K562 (cell line): ENCODE results near the gene LAMA4. TPM values are rescaled to one million over a fixed set of nuclear protein-coding genes. Genes with fewer than 3 reads are reported as not detected.

ENCODE experiments used
- ATAC-seq: fragments of 200-7000 bp; cut with Tn5 transposase; 3 replicates; pipeline ENCODE4 v1.9.1; 2020; ENCODE audit warnings: moderate library complexity
- BruUV-seq: library from RNA; stranded (reverse); fragments of 400-500 nt; replicated peaks from 2 replicates; lab custom pipeline; 2021; lab: Mats Ljungman, UMichigan
- CTCF ChIA-PET: fragments of 300-600 bp; formaldehyde crosslinking; extraction: SDS; loops from one replicate; lab custom pipeline; 2021; ENCODE audit warnings: low intra/inter-chr PET ratio; lab: Yijun Ruan, JAX
- POLR2A ChIA-PET: fragments of 300-600, 350-650 bp; sonication (Branson Sonifier 250); formaldehyde crosslinking; extraction: SDS; loops from one replicate; lab custom pipeline; 2021; ENCODE audit warnings: antibody characterized with exemption, inconsistent platforms; lab: Yijun Ruan, JAX
- DNase-seq, 4 experiments: peaks; one replicate each; pipeline versions ENCODE4 v3.0.0 to v3.0.0-alpha.2; 2011 to 2018; ENCODE audit warnings: low spot score in 3 of 4, mixed read lengths in 3 of 4; ENCODE audit errors: extremely low read depth in 1 of 4
- FAIRE-seq: peaks from 2 replicates; lab custom pipeline; 2011; peaks lifted over from hg19 to GRCh38; lab: Jason Lieb, UNC
- H2AFZ ChIP-seq: 2 replicates; pipeline ENCODE4 v1.6.0; 2011; ENCODE audit warnings: low read depth, low read length, control low read depth, inconsistent platforms
- H3K27ac ChIP-seq: fragments of 200-600 bp; 3 replicates; pipeline ENCODE4 v1.8.0; 2011; ENCODE audit warnings: low read depth, mild to moderate bottlenecking, control low read depth, inconsistent platforms, low read length, moderate library complexity, mixed read lengths; ENCODE audit errors: extremely low read depth
- H3K27me3 ChIP-seq, 2 experiments: fragments of 300-600 bp in 1 of 2; 2 replicates in 1 of 2; 3 replicates in 1 of 2; pipeline versions ENCODE4 v1.6.0 to v1.8.0; 2011; ENCODE audit warnings: inconsistent platforms in 2 of 2, low read length in 2 of 2, mild to moderate bottlenecking in 1 of 2, mixed read lengths in 1 of 2, moderate library complexity in 1 of 2; ENCODE audit not compliant: control insufficient read depth in 2 of 2, insufficient read depth in 2 of 2
- H3K36me3 ChIP-seq: fragments of 300-600 bp; 3 replicates; pipeline ENCODE4 v1.8.0; 2011; ENCODE audit warnings: mild to moderate bottlenecking, low read length, inconsistent platforms; ENCODE audit not compliant: control insufficient read depth, insufficient read depth
- H3K4me1 ChIP-seq, 2 experiments: fragments of 200-600 bp in 1 of 2; replicated peaks in 1 of 2; 2 replicates in 1 of 2; 3 replicates in 1 of 2; pipeline versions ENCODE4 v1.5.1 to v1.8.0; 2011; ENCODE audit warnings: inconsistent platforms in 2 of 2, low read length in 2 of 2, mild to moderate bottlenecking in 1 of 2, mixed read lengths in 1 of 2, moderate library complexity in 1 of 2; ENCODE audit not compliant: control insufficient read depth in 2 of 2, insufficient read depth in 2 of 2
- H3K4me2 ChIP-seq: 2 replicates; pipeline ENCODE4 v1.6.1; 2011; ENCODE audit warnings: low read length, control low read depth, inconsistent platforms, mixed read lengths; ENCODE audit not compliant: insufficient read depth
- H3K4me3 ChIP-seq: fragments of 200-600 bp; sonication (generic), shearing (Covaris generic); 2 replicates; pipeline ENCODE4 v1.5.1; 2016; ENCODE audit warnings: control low read depth, inconsistent platforms
- H3K79me2 ChIP-seq: fragments of 200-600 bp; 3 replicates; pipeline ENCODE4 v1.8.0; 2011; ENCODE audit warnings: low read length, inconsistent platforms; ENCODE audit not compliant: control insufficient read depth, insufficient read depth
- H3K9ac ChIP-seq, 2 experiments: 2 replicates each; pipeline versions ENCODE4 v1.6.0 to v1.6.1; 2011; ENCODE audit warnings: low read depth in 2 of 2, low read length in 2 of 2, control low read depth in 1 of 2, inconsistent platforms in 1 of 2, mild to moderate bottlenecking in 1 of 2, mixed read lengths in 1 of 2; ENCODE audit not compliant: insufficient read depth in 1 of 2
- H3K9me1 ChIP-seq: one replicate; pipeline ENCODE4 v1.6.0; 2011; ENCODE audit warnings: inconsistent platforms, mild to moderate bottlenecking, low read length, moderate library complexity; ENCODE audit not compliant: control insufficient read depth, insufficient read depth
- H3K9me3 ChIP-seq: replicated peaks from 2 replicates; pipeline ENCODE4 v1.5.1; 2011; ENCODE audit warnings: low read depth, low read length, inconsistent platforms; ENCODE audit not compliant: control insufficient read depth, insufficient read depth
- H4K20me1 ChIP-seq: replicated peaks from 2 replicates; pipeline ENCODE4 v1.6.1; 2011; ENCODE audit warnings: low read length, inconsistent platforms, mixed read lengths; ENCODE audit not compliant: control insufficient read depth, insufficient read depth
- DPF2 ChIP-seq: fragments of 450-650 bp; IDR thresholded peaks from 2 replicates; pipeline ENCODE4 v1.6.1; 2016
- FOXA3 ChIP-seq, 2 experiments: fragments of 450-650 bp in 1 of 2; sonication (generic) in 1 of 2; formaldehyde crosslinking; IDR thresholded peaks in 1 of 2; conservative IDR thresholded peaks in 1 of 2; 2 replicates each; pipeline versions ENCODE4 v1.4.0 to v1.8.0; 2020 to 2022; ENCODE audit warnings: mild to moderate bottlenecking in 2 of 2, missing genetic modification reagents in 1 of 2
- NFIX ChIP-seq: fragments of 250-450 bp; sonication (Bioruptor Pico); IDR thresholded peaks from 2 replicates; pipeline ENCODE4 v1.4.0; 2020; ENCODE audit warnings: low read depth, mild to moderate bottlenecking, moderate library complexity
- TRIM28 ChIP-seq: fragments of 450-650 bp; IDR thresholded peaks from 2 replicates; pipeline ENCODE4 v1.6.1; 2017
- WGBS: fragments of 100-300 bp; shearing (Covaris generic); methylation state at CpG from one replicate; pipeline ENCODE4 v1.1.6; 2016; ENCODE audit warnings: low coverage, mixed read lengths; ENCODE audit not compliant: insufficient coverage; ENCODE audit errors: missing lambda C conversion rate; 5-methylcytosine and 5-hydroxymethylcytosine counted together
- in situ Hi-C: fragments of 300-500 bp; cut with MboI; formaldehyde crosslinking; loops from 4 replicates; pipeline ENCODE4 v1.15.0; 2018; ENCODE audit warnings: inconsistent platforms, mixed read lengths
- intact Hi-C: fragments of 100-400 bp; cut with micrococcal nuclease; formaldehyde crosslinking; loops from 2 replicates; pipeline ENCODE4 v1.14.2; 2022
- polyA plus RNA-seq, 8 experiments: library from polyadenylated mRNA; depleted of rRNA in 4 of 8; stranded (reverse) in 5 of 8; unstranded in 3 of 8; fragments of >200 nt; fragmentation: Nextera tagmentation in 2 of 8; fragmentation: Illumina TruSeq in 1 of 8; extraction: Ambion mirVana in 2 of 8; extraction: Trizol in 1 of 8; gene quantifications; 2 replicates each; pipeline versions ENCODE4 v1.2.1 to v1.2.3, GENCODE V29; 2011 to 2014; ENCODE audit warnings: inconsistent platforms in 1 of 8, missing spikeins in 1 of 8
- total RNA-seq, 7 experiments: library from RNA; depleted of rRNA in 6 of 7; stranded (reverse); fragments of >200 nt in 6 of 7; fragmentation: Illumina TruSeq in 2 of 7; extraction: Trizol in 2 of 7; gene quantifications; 2 replicates each; pipeline versions ENCODE4 v1.2.1 to v1.2.3, GENCODE V29; 2011 to 2021; ENCODE audit warnings: low replicate concordance in 1 of 7

LAMA4 gene
- total and polyA plus RNA-seq, 9 of the 15 experiments (the other 6 are each of a cell fraction or from before 2014, with no cell fraction given): 0.05 to 2.9 (median 0.51) TPM

DNA sequence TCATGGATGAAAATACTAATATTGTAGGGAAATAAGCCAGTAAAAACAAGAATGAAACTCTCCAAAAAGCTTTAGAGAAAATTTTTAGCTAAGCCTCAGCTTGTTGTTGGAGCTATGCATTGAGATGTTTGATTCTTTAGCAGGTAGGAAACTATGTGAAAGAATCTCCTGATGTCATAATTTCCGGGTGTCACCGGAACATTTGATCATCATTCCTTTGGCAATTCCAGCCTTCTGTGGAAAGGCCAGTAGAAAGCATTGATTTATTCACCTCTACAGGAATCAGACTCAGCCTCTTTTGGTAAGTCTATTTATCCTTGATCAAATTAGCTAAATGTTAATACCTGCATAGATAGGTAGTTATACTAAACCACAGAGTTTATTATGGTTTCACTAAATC is 157.5 kb downstream of the LAMA4 start (continued):
- no peak for TF ChIP-seq FOXA3 (CRISPR knock-in tag; conservative IDR thresholded peaks at IDR 0.05 in 1 of 2, IDR thresholded peaks at IDR 0.05 in 1 of 2)
- TF ChIP-seq, all 486 proteins: peak for 0

DNA sequence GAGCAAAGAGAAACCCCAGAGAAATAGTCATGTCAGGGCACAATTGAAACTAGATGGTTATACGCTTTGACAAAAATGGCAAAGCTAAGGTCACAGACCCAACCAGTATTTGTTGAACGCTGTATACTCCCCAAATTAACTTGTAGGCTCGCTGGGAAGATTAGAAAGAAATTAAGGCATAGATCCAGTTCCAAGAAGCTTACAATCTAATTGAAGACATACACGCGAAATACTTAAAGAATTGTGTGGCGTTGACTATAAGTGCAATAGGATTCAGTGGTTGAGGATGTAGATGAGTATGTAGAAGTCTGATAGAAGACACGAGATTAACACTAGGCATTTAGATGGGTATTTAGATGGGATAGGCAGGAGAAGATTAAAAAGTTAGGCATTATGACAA is 166.5 kb downstream of the LAMA4 start:
- H3K27me3 ChIP-seq: peaks cover 0 to 2% of the 10 kb centered on the region in 2 experiments; a peak in 2 of 5 replicates
- TF ChIP-seq TRIM28: no peak
- no peak for TF ChIP-seq DPF2
- TF ChIP-seq NFIX (CRISPR knock-in tag): no peak
- intact Hi-C loops: loop anchor here (2.0 to 5.0 kb wide), 2 partner anchors 59 to 75 kb away; no protein-coding TSS in a partner anchor
- FAIRE-seq: no peak
- no peak for ATAC-seq
- no peaks in the 10 kb centered on the region for H3K9me1 ChIP-seq
- H3K27ac ChIP-seq: no peak overlapping the region; the same call in 2 of the 3 replicates
- H3K79me2 ChIP-seq: peaks cover 9% of the 10 kb centered on the region; the same call in 2 of the 3 replicates
- peak overlapping the region; percentile 81 to 98; a peak in 3 of 4 replicates for H3K9ac ChIP-seq
- 59% methylated on average over 7 of the region's 7 CpGs for WGBS
- ChIA-PET POLR2A (interaction anchor here (0.7 to 1.4 kb wide), 3 partner anchors 13 to 1827 kb away, joined by 3 read pairs; no protein-coding TSS in a partner anchor), CTCF (no interaction called here)
- H3K4me3 ChIP-seq: peak overlapping the region; percentile 62
- in situ Hi-C loops: no loop called here
- peak overlapping the region; percentile 92 for H3K4me2 ChIP-seq
- no peaks in the 10 kb centered on the region for H3K9me3 ChIP-seq
- H2AFZ ChIP-seq: peak overlapping the region; percentile 95
- peaks cover 22% of the 10 kb centered on the region for H3K36me3 ChIP-seq
- no peaks in the 10 kb centered on the region for H4K20me1 ChIP-seq
- H3K4me1 ChIP-seq: no peaks in the 10 kb centered on the region; a peak in 1 of 5 replicates
- no peak for DNase-seq
- BruUV-seq: TSS peak; percentile 82
